HFF-Myc (cell line): ENCODE results near the gene LIMK1.

Experiments
- DNase-seq: peaks from one replicate; pipeline ENCODE4 v3.0.0-alpha.2; 2011; ENCODE audit warnings: low read depth; ENCODE audit errors: extremely low read depth
- H3K4me3 ChIP-seq: replicated peaks from 2 replicates; pipeline ENCODE4 v1.5.1; 2011; ENCODE audit warnings: low read depth, mild to moderate bottlenecking, control low read depth, low read length
- TF ChIP-seq, protein P1 (sequence below): IDR thresholded peaks from 2 replicates; pipeline ENCODE4 v1.5.1; 2012; ENCODE audit warnings: mild to moderate bottlenecking, low read depth, low read length, control low read depth; ENCODE audit errors: missing control alignments

LIMK1 gene

DNA sequence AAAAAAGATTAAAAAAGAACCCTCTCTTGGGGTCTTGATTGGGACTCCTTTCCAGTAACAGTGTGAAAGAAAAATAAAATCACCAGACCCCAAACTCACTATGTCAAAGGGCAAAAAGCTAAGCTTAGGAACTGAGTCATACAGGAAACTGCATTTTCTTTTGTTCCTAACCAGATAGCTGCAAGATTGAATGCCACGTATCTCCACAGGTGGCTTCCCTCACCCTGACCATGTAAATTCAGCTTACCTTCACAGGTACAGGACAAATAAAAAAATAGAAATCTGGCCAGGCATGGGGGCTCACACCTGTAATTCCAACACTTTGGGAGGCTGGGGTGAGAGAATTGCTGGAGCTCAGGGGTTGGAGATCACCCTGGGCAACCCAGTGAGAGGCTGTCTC is 58.1 kb downstream of the LIMK1 start:
- TF ChIP-seq, protein P1, sequence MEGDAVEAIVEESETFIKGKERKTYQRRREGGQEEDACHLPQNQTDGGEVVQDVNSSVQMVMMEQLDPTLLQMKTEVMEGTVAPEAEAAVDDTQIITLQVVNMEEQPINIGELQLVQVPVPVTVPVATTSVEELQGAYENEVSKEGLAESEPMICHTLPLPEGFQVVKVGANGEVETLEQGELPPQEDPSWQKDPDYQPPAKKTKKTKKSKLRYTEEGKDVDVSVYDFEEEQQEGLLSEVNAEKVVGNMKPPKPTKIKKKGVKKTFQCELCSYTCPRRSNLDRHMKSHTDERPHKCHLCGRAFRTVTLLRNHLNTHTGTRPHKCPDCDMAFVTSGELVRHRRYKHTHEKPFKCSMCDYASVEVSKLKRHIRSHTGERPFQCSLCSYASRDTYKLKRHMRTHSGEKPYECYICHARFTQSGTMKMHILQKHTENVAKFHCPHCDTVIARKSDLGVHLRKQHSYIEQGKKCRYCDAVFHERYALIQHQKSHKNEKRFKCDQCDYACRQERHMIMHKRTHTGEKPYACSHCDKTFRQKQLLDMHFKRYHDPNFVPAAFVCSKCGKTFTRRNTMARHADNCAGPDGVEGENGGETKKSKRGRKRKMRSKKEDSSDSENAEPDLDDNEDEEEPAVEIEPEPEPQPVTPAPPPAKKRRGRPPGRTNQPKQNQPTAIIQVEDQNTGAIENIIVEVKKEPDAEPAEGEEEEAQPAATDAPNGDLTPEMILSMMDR, result no peak
- DNase-seq, result no peak
- no peak overlapping the region for H3K4me3 ChIP-seq

DNA sequence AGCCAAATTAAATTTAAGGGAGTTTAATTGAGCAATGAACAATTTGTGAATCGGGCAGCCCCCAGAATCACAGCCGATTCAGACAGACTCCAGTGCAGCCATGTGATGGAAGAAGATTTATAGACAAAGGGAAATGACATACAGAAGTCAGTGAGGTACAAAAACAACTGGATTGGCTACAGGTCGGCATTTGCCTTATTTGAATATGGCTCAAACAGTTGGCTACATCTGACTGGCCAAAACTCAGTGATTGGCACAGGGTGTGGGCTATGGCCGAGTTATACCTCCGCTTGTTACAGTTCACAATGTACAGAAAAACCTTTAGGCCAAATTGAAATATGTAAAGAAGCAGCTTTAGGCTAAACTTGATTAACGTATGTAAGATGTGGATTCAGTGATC is 59.8 kb downstream of the LIMK1 start:
- TF ChIP-seq, protein P1, result no peak
- no peak for DNase-seq
- no peak overlapping the region for H3K4me3 ChIP-seq

DNA sequence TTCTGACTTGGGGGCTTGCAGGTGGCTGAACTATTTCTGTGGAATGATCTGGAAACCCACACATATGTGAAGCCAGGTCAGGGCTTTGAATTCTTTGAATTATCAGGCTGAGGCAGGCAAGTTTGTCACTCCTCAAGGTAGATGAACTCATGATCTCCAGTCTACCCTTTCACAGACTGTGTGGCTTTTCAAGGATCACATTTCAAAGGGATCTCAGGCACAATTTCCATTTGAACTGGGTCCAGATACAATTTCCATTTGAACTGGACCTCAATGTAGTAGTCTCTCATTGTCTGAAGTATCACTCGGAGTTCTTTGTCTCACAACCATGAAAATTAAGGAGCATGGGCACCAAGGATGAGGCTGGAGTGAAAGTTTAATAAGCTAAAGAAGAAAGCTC is 64.9 kb downstream of the LIMK1 start:
- no peak overlapping the region for H3K4me3 ChIP-seq
- no peak for DNase-seq
- TF ChIP-seq, protein P1, result no peak

DNA sequence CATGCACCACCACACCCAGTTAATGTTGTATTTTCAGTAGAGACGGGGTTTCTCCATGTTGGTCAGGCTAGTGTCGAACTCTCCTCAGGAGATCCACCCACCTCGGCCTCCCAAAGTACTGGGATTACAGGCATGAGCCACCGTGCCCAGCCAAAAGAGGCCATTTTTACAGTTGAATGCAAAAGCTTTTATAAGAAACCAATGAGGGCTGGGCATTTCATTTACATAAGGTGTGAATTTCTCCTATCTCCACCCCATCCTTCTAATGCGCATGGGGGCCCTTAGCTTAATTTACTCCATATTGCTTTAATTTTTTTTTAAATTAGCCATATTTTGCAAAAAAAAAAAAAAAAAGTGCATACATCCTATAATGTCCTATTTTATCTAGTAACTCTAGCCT is 65.5 kb downstream of the LIMK1 start:
- DNase-seq, result no peak
- no peak overlapping the region for H3K4me3 ChIP-seq
- TF ChIP-seq, protein P1, result no peak

DNA sequence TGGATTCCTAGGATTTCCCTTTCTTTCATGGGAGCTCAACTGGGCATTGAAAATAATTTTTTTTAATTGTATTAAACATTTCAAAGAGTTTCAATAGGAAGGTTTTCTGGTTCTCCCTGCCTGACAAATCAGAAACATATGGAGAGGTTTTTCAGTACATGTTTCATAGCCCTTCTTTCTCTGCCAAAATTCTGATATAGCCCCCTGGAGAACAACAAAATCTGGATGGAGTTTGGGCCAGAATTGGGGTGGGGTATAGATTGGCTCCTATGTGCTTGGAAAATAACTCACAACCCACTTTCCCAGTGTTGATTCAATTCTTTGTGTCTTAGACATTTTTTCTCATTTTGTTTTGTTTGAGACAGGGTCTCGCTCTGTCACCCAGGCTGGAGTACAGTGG is 66.0 kb downstream of the LIMK1 start:
- TF ChIP-seq, protein P1, result no peak
- DNase-seq, result no peak

DNA sequence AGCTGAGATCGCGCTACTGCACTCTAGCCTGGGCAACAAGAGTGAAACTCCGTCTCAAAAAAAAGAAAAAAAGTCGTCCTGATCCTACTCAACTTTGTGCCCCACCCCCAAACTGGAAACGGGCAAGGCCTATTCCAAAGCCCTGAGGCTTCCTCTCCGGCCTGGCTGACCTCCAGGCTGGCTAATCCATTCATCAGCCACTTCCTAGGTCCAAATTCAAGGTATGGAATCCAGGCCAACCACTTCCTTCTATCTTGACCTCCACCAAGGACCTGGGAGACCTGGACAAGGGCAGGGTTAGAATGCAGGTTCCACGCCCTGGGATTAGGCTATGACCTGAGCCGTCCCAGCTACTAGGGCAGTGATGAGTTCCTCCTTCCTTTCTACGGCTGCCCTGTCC is 70.1 kb downstream of the LIMK1 start:
- DNase-seq, result no peak
- H3K4me3 ChIP-seq, result no peak overlapping the region
- TF ChIP-seq, protein P1, result no peak

More for the DNA sequence above, 66.0 kb downstream of the LIMK1 start:
- H3K4me3 ChIP-seq, result no peak overlapping the region

DNA sequence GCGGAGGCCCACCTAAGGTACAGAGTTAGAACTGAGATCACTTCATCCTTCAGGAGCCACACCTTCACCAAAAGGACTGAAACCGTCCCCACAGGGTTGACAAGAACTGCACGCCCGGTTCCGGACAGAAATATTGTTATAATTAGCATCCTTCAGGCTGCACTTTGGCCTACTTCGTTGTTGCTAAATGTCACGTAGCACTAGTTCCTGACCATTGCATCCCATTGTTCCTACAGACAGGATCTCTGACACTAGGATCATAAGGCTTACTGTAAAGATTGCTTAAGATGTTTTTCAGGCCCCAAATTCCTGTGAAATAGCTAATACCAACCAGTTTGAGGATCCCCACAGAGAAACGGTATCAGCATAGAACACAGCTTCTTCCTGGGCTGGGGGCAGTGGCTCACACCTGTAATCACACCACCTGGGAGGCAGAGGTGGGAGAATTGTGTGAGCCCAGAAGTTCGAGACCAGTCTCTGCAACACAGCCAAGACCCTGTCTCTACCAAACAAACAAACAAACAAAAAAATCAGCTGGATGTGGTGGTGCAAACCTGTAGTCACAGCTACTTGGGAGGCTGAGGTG is 72.3 kb downstream of the LIMK1 start:
- H3K4me3 ChIP-seq, result no peak overlapping the region
- TF ChIP-seq, protein P1, result no peak
- DNase-seq, result no peak
